Raji (cell line): ENCODE results near the gene NRP2.

ENCODE experiments used
- POLR2A ChIP-seq: IDR thresholded peaks from 2 replicates; pipeline ENCODE4 v1.6.1; 2011; ENCODE audit warnings: low read depth, low read length, control low read depth; ENCODE audit not compliant: insufficient read depth

The NRP2 gene

GRCh38 chr2:205694256-205694655 is 12.0 kb downstream of the NRP2 start:
- no peak for TF ChIP-seq POLR2A

- TF ChIP-seq POLR2A, result no peak
Observed at GRCh38 chr2:205695460-205695991, 13.2 kb downstream of the NRP2 start.

- no peak for TF ChIP-seq POLR2A
Observed at GRCh38 chr2:205696331-205696926, 14.1 kb downstream of the NRP2 start.

GRCh38 chr2:205696927-205697441 is 14.7 kb downstream of the NRP2 start:
- TF ChIP-seq POLR2A, result no peak

- TF ChIP-seq POLR2A, result no peak
Observed at GRCh38 chr2:205698286-205699268, 16.3 kb downstream of the NRP2 start.

- no peak for TF ChIP-seq POLR2A
Observed at GRCh38 chr2:205699515-205700289, 17.4 kb downstream of the NRP2 start.

- TF ChIP-seq POLR2A, result no peak
Observed at GRCh38 chr2:205700331-205701132, 18.2 kb downstream of the NRP2 start.

- TF ChIP-seq POLR2A, result no peak
Observed at GRCh38 chr2:205701509-205701908, 19.2 kb downstream of the NRP2 start.

GRCh38 chr2:205702576-205702975 is 20.3 kb downstream of the NRP2 start:
- TF ChIP-seq POLR2A, result no peak

- no peak for TF ChIP-seq POLR2A
Observed at GRCh38 chr2:205703471-205704126, 21.3 kb downstream of the NRP2 start.

GRCh38 chr2:205704127-205704741 is 21.9 kb downstream of the NRP2 start:
- TF ChIP-seq POLR2A, result no peak

GRCh38 chr2:205705511-205706349 is 23.4 kb downstream of the NRP2 start:
- TF ChIP-seq POLR2A, result no peak
